ENCODE results near the gene GPR157. TPM values are rescaled to one million over a fixed set of nuclear protein-coding genes. Genes with fewer than 3 reads are reported as not detected.

Gene GPR157
- total RNA-seq, 1 donor from 2014 or later = 5.4 TPM

GRCh38 chr1:9165396-9165795 is 36.5 kb upstream of the GPR157 start:
- peaks cover 12% of the 10 kb centered on the region for H3K36me3 Mint-ChIP-seq (ENCODE audit: low read depth, unreplicated experiment)
- TF ChIP-seq EZH2 (IDR thresholded peaks at IDR 0.05; ENCODE audit: insufficient read depth, low read length) (no peak), CTCF (IDR thresholded peaks at IDR 0.05; ENCODE audit: insufficient read depth, low read depth, low read length) (no peak)
- FAIRE-seq (no peak), DNase-seq (ENCODE audit: low read depth) (no peak)
- Histone ChIP-seq H3K27ac (ENCODE audit: low read depth, low read length) (peak overlapping the region; percentile 94), H4K20me1 (ENCODE audit: insufficient read depth, low read length) (peaks cover 94% of the 10 kb centered on the region), H3K4me1 (ENCODE audit: insufficient read depth, low read length) (peaks cover 56% of the 10 kb centered on the region), H3K4me2 (ENCODE audit: low read length) (peak overlapping the region; percentile 77), H3K4me3 (ENCODE audit: insufficient read depth, low read depth, low read length) (no peak overlapping the region), H3K27me3 (ENCODE audit: insufficient read depth, low read length) (no peaks in the 10 kb centered on the region), H3K9me3 (ENCODE audit: insufficient read depth, low read depth, low read length) (no peaks in the 10 kb centered on the region), H3K79me2 (ENCODE audit: insufficient read depth, low read length) (peaks cover 88% of the 10 kb centered on the region), H3K36me3 (ENCODE audit: insufficient read depth, low read length) (peaks cover 14% of the 10 kb centered on the region), H2AFZ (ENCODE audit: low read depth, low read length) (no peak overlapping the region), H3K9ac (ENCODE audit: low read length) (peak overlapping the region; percentile 70)
- no peaks in the 10 kb centered on the region for H3K9me3 Mint-ChIP-seq (ENCODE audit: unreplicated experiment)
- H3K27me3 Mint-ChIP-seq (ENCODE audit: low read depth, unreplicated experiment) = no peaks in the 10 kb centered on the region
- H3K4me3 Mint-ChIP-seq (ENCODE audit: unreplicated experiment) = no peak overlapping the region
- peaks cover 56% of the 10 kb centered on the region for H3K4me1 Mint-ChIP-seq (ENCODE audit: low read depth, unreplicated experiment)
- no peak overlapping the region for H3K27ac Mint-ChIP-seq (ENCODE audit: unreplicated experiment)

- Histone ChIP-seq H2AFZ (ENCODE audit: low read depth, low read length) (no peak overlapping the region), H4K20me1 (ENCODE audit: insufficient read depth, low read length) (peaks cover 94% of the 10 kb centered on the region), H3K27ac (ENCODE audit: low read depth, low read length) (peak overlapping the region; percentile 94), H3K36me3 (ENCODE audit: insufficient read depth, low read length) (peaks cover 14% of the 10 kb centered on the region), H3K27me3 (ENCODE audit: insufficient read depth, low read length) (no peaks in the 10 kb centered on the region), H3K9me3 (ENCODE audit: insufficient read depth, low read depth, low read length) (no peaks in the 10 kb centered on the region), H3K4me2 (ENCODE audit: low read length) (peak overlapping the region; percentile 77), H3K9ac (ENCODE audit: low read length) (peak overlapping the region; percentile 70), H3K79me2 (ENCODE audit: insufficient read depth, low read length) (peaks cover 88% of the 10 kb centered on the region), H3K4me1 (ENCODE audit: insufficient read depth, low read length) (peaks cover 54% of the 10 kb centered on the region), H3K4me3 (ENCODE audit: insufficient read depth, low read depth, low read length) (no peak overlapping the region)
- FAIRE-seq (no peak), DNase-seq (ENCODE audit: low read depth) (no peak)
- Mint-ChIP-seq H3K27ac (ENCODE audit: unreplicated experiment) (peak overlapping the region; percentile 96), H3K27me3 (ENCODE audit: low read depth, unreplicated experiment) (no peaks in the 10 kb centered on the region), H3K9me3 (ENCODE audit: unreplicated experiment) (no peaks in the 10 kb centered on the region), H3K4me3 (ENCODE audit: unreplicated experiment) (peak overlapping the region; percentile 68), H3K4me1 (ENCODE audit: low read depth, unreplicated experiment) (peaks cover 56% of the 10 kb centered on the region), H3K36me3 (ENCODE audit: low read depth, unreplicated experiment) (peaks cover 11% of the 10 kb centered on the region)
- no peak for TF ChIP-seq EZH2 (IDR thresholded peaks at IDR 0.05; ENCODE audit: insufficient read depth, low read length)
- no peak for TF ChIP-seq CTCF (IDR thresholded peaks at IDR 0.05; ENCODE audit: insufficient read depth, low read depth, low read length)
Measured at GRCh38 chr1:9164919-9165318, 36.0 kb upstream of the GPR157 start.

- no peak for FAIRE-seq
- Histone ChIP-seq H3K27ac (ENCODE audit: low read depth, low read length) (peak overlapping the region; percentile 94), H3K9me3 (ENCODE audit: insufficient read depth, low read depth, low read length) (no peaks in the 10 kb centered on the region), H3K4me1 (ENCODE audit: insufficient read depth, low read length) (peaks cover 51% of the 10 kb centered on the region), H2AFZ (ENCODE audit: low read depth, low read length) (no peak overlapping the region), H3K9ac (ENCODE audit: low read length) (peak overlapping the region; percentile 70), H3K4me2 (ENCODE audit: low read length) (peak overlapping the region; percentile 77), H3K36me3 (ENCODE audit: insufficient read depth, low read length) (peaks cover 14% of the 10 kb centered on the region), H4K20me1 (ENCODE audit: insufficient read depth, low read length) (peaks cover 92% of the 10 kb centered on the region), H3K4me3 (ENCODE audit: insufficient read depth, low read depth, low read length) (no peak overlapping the region), H3K27me3 (ENCODE audit: insufficient read depth, low read length) (no peaks in the 10 kb centered on the region), H3K79me2 (ENCODE audit: insufficient read depth, low read length) (peaks cover 85% of the 10 kb centered on the region)
- Mint-ChIP-seq H3K4me1 (ENCODE audit: low read depth, unreplicated experiment) (peaks cover 54% of the 10 kb centered on the region), H3K27ac (ENCODE audit: unreplicated experiment) (peak overlapping the region; percentile 96), H3K9me3 (ENCODE audit: unreplicated experiment) (no peaks in the 10 kb centered on the region), H3K36me3 (ENCODE audit: low read depth, unreplicated experiment) (peaks cover 8% of the 10 kb centered on the region), H3K27me3 (ENCODE audit: low read depth, unreplicated experiment) (no peaks in the 10 kb centered on the region), H3K4me3 (ENCODE audit: unreplicated experiment) (peak overlapping the region; percentile 68)
- TF ChIP-seq EZH2 (IDR thresholded peaks at IDR 0.05; ENCODE audit: insufficient read depth, low read length) (no peak), CTCF (IDR thresholded peaks at IDR 0.05; ENCODE audit: insufficient read depth, low read depth, low read length) (no peak)
- no peak for DNase-seq (ENCODE audit: low read depth)
Measured at GRCh38 chr1:9164532-9164900, 35.6 kb upstream of the GPR157 start.
